NCI-H187 treated with DMSO at 0.1 percent for 48 hours (cell line): Measurements from ENCODE around the gene CXXC5.
"Not testable (repeated sequence)": the region's sequence is repeated elsewhere in the genome, so short reads cannot be mapped to it uniquely, and the experiment has no call there.

ENCODE experiments used
- DNase-seq: peaks from one replicate; lab custom pipeline; 2025; lab: John Stamatoyannopoulos, UW

The CXXC5 gene

GRCh38 chr5:139648205-139649081 is at the start of gene CXXC5:
Gene CXXC5 (plus strand): TSS chr5:139648349. CDS start chr5:139680524, 32,175 bp downstream.
- no peak for DNase-seq

GRCh38 chr5:139598601-139598965 is 49.6 kb upstream of the CXXC5 start:
- not testable (repeated sequence) for DNase-seq

DNA sequence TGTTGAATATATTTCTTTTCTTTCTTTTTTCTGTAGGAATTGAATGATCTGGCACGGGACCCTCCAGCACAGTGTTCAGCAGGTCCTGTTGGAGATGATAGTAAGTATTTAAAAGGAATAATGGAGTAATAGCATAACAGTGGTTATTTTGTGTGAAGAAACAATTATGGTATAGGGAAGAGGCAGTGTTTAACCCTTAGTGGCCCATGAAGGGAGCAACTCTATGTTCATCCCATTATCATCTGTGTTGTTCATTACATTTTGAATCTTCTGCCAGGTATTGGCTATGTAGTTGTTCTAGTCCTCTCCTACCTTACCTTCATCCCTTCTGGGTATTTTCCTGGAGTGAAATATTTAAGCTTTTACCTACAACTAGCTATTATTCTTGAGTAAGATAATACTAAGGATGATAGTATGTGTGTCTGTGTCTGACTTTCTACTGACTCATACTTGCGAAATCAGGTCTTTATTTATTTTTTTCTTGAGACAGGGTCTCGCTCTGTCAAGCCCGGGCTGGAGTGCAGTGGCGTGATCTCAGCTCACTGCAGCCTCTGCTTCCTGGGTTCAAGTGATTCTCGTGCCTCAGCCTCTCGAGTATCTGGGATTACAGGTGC is 47.7 kb upstream of the CXXC5 start:
- DNase-seq = no peak

DNA sequence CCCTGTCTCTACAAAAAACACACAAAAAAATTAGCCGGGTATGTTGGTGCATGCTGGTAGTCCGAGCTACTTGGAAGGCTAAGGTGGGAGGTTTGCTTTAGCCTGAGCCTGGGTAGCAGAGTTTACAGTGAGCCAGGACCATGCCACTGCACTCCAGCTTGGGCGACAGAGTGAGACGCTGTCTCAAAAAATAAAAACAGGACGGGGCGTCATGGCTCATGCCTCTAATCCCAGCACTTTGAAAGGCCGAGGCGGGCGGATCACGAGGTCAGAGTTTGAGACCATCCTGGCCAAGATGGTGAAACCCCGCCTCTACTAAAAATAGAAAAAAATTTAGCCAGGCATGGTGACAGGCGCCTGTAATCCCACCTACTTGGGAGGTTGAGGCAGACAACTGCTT is 46.7 kb upstream of the CXXC5 start:
- DNase-seq = no peak

DNA sequence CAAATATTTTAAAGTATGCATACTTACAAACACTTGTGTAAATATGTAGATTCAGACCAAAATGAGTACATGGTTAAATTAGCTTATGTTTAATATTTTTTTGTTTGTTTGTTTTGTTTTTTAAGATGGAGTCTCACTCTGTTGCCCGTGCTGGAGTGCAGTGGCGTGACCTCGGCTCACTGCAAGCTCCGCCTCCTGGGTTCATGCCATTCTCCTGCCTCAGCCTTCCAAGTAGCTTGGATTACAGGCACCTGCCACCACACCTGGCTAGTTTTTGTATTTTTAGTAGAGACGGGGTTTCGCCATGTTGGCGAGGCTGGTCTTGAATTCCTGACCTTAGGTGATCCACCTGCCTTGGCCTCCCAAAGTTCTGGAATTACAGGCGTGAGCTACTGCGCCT is 46.2 kb upstream of the CXXC5 start:
- not testable (repeated sequence) for DNase-seq

DNA sequence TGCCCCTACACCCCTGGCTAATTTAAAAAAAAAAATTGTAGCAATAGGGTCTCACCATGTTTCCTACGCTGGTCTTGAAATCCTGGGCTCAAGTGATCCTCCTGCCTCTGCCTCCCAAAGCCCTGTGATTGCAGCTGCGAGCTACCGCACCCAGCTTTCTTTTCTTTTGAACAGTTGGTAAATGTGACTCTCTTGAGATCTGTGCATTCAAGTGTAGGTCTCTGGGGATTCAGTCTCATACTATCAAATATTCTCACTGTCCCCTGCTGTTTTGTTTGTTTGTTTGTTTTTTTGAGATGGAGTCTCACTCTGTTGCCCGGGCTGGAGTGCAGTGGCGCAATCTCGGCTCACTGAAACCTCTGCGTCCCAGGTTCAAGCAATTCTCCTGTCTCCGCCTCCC is 42.3 kb upstream of the CXXC5 start:
- DNase-seq = no peak

DNA sequence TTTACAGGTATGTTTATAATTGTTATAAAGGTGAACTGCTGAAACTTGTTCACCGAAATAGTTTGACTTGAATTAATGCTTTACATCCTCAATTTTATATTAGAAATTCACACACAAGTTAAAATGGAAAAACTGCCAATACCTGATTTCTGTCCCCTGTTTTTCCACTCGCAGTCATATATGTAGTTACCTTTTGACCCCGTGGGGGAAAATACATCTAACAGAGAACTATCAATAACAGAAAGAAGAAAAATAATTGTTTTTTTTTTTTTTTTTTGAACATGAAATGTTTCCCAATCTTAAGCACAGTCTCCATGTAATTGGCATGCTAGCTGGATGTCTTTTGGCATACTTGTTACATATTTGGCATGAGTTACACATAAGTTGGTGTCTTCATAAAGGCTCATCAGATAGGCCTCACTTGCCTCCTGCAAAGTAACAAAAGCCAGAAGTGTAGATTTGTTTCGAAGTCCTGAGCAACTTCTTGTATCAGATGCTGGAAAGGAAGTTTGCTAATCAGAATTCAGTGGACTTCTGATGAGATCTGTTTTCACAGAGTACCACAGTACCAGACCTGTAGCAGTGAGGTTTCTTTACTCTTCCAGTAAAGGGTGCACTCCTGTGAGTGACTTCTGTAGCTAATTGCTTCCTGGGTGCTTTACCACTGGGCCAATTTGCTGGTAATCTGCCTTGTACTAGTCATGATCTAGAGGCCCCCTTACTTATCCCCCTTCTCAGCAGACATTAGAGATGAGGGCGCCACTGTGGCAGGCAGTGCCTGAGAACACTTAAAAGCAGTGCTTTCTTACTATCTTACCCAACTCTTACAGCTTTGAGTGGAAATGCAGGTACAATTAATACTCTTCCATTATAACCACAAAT is 36.2 kb upstream of the CXXC5 start:
- no peak for DNase-seq

DNA sequence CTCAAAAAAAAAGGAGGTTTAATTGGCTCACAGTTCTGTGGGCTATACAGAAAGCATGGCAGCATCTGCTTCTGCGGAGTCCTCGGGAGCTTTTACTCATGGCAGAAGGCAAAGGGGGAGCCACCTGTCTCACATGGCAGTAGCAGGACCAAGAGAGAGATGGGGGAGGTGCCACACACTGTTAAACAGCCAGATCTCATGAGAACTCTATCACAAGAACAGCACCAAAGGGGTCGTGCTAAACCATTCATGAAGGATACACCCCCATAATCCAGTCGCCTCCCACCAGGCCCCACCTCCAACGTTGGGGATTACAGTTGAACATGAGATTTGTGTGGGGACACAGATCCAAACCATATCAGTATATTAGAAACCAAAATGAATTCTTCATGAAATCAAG is 28.3 kb upstream of the CXXC5 start:
- no peak for DNase-seq

DNA sequence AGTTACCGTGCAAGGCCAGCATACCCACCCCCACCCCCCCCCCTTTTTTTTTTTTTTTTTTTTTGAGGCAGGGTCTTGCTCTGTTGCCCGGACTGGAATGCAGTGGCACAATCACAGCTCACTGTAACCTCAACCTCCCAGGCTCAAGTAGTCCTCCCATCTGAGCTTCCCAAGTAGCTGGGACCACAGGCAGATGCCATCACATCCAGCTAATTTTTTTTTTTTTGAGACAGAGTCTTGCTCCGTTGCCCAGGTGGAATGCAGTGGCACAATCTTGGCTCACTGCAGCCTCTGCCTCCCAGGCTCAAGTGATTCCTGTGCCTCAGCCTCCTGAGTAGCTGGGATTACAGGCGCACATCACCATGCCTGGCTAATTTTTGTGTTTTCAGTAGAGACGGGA is 22.8 kb upstream of the CXXC5 start:
- DNase-seq = not testable (repeated sequence)

GRCh38 chr5:139630855-139631254 is 17.3 kb upstream of the CXXC5 start:
- DNase-seq = no peak

DNA sequence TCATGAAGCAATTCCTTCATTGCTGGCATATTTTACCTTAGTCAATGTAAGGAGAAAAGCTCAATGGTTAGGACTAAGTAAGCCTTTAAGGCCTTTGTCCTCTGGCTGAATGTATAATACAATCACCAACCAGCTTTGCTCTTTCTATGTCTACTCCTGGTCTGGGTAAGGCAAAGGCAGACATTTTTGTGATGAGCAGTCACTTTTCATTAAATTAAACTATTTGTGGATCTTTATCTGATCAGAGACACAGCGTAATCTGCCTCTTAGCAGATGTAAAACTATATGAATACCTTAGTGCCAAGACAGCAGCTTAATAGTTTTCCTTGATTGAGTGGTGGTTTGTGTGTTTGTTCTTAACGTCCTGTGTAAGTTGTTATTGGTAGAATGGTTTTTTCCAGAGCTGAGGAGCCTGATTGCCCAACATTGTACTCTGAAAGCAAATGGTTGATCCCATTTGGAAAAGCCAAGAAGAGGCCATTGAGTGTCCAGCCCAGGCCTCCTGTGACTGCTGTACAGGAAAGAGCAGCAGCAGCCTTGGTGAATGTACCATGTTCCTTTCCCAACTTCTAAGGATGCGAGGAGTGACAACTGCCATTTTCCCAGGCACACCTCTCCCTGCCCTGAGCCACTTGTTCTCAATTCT is 16.5 kb upstream of the CXXC5 start:
- no peak for DNase-seq

DNA sequence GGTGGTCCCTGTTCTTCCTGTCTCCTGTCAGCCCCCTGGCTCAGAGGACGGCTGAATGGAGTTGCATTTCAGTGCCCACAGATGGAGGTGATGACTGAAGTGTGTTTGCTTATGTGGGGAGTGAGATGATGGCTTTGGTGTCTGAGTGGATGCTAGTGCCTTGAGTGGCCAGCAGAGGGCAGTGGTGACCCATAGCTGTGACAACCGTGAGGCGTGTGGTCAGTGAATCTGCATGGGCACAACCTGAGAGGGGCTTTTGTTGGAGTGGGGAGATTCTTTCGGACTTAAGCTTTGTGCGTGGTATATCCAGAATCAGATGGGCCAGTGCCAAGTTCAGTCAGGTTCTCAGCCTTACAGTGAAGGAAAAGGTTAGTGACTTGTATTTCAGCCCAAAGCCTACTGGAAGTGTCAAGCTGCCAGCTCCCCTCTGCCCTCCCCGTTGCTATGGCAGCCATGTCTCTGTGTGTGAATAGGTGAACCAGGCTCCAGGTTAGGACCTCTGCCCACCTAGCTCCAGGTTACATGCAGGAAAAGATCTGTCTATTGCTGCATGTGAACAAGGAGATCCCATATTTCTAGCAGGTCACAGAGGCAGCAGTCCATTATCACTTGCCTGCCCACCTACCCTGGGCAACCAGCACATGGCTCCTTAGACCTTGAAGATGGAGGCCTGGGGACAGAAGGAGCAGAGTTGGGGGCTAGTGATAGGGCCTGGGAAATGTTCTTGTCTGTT is 14.7 kb upstream of the CXXC5 start:
- peak; percentile 55 for DNase-seq

DNA sequence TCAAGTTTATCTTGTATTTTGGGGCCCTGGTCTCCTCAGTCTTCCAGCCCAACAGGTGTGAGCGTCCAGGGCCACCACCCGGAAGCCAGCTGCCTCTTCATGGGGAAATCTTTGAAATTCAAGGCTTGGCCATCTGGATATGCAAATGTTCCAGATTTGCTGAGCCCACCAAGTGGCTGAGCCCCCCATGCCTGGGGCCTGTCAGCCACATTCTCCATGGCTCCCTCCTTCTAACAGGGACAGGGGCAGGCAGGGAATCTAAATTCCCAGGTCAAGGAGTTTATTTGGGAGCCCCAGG is 14.2 kb upstream of the CXXC5 start:
- no peak for DNase-seq

DNA sequence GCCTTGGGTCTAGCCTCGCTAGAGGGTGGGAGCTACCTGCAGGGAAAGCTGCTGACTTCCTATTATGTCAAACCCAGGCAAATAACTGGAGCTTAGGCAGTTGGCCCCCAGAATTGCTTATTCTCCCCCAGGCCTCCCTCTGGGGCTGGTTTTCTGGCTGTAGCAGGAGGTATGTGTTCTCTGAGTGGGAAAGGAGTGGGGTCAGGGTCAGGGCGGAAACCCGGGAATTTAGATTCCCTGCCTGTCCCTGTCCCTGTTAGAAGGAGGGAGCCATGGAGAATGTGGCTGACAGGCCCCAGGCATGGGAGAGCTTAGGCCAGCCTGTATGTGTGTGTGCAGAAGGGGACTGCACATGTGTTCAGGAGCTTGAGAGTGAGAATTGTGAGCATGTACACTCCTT is 13.6 kb upstream of the CXXC5 start:
- no peak for DNase-seq

DNA sequence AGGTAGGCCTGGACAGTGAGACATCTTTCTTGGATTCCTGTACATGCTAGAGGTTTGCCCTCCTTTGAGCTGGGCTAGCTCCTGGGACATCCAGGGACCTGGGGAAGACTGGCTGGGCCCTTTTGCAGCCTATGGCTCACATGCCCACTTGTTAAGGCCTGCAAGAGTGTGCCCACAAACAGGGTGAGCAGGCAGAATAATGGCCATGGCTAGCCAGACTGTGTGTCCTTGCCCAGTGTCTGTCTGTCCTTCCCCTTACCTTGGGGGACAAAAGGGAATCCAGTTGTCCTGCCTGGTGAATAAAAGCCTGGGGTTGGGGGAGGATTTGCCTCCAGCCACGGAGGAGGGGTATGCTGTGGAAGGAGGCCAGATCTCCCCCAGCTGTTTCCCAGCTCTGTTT is 13.0 kb upstream of the CXXC5 start:
- no peak for DNase-seq

- DNase-seq = no peak
Observed at GRCh38 chr5:139635606-139636206, 12.4 kb upstream of the CXXC5 start.

DNA sequence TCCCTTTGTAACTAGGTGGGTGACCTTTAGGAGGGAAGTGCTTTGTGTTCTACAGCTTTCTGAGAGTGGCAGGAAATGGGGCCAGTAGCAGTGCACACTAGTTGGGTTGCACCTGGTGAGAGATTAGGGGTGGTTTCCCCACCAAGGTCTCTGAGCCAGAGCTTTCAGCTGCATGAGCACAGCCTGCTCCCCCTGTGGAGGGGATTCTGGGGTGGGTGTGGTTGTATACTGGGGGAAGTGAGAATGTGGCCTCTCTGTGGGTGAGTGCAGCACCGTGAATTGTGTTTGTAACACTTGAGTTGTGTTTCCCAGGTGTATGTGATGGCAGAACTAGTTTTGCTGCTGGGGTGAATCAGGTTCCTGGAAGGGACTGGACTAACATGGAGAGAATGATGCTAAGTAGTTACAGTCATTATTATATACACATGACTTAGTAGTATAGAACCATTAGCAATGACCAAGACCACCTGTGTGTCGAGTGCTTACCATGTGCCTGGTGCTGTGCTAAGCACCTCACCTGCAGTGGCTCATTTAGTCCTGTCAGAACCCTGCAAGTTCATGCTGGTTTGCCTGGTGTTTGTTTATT is 11.8 kb upstream of the CXXC5 start:
- no peak for DNase-seq

DNA sequence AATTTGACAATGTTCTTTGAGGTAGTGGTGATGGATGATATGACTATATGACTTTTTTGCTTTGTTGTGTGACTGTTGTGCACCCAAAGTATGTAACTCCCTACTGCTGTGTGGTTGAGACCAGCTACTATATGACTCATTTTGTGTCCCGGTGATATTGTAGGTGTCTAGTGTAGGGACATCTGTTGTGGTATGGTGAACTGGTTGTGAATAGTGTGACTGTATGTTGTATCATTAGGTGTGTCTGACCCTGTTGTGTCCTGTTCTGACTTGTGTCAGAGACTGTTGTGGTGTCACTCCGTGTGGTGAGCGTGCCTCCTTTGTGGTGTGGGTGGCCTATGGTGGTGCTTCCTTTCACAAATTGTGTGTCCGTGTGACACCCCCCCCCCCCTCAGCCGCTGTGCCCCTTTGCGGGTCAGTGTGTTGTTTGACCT is 11.2 kb upstream of the CXXC5 start:
- no peak for DNase-seq

GRCh38 chr5:139637438-139638089 is 10.6 kb upstream of the CXXC5 start:
- peak; percentile 9 for DNase-seq

GRCh38 chr5:139638090-139638735 is 9.9 kb upstream of the CXXC5 start:
- DNase-seq = peak; percentile 77
